Gastroesophageal sphincter (tissue), 4 donors: ENCODE data around the gene SMIM38. TPM values are rescaled to one million over a fixed set of nuclear protein-coding genes. Genes with fewer than 3 reads are reported as not detected.

Experiments
- ATAC-seq: fragments of 150-250 bp; one replicate; pipeline ENCODE4 v1.9.1; 2016; ENCODE audit warnings: mild to moderate bottlenecking, moderate library complexity
- H3K27ac ChIP-seq, 4 donors: fragments of 200-600 bp; sonication (generic) in 3 of 4; 1 replicate in 3 of 4; 2 replicates in 1 of 4; pipeline ENCODE4 v1.5.1; 2016 to 2019
- H3K27me3 ChIP-seq: fragments of 200-600 bp; sonication (generic); one replicate; pipeline ENCODE4 v1.5.1; 2019
- H3K36me3 ChIP-seq, 2 donors: fragments of 200-600 bp; sonication (generic); one replicate each; pipeline ENCODE4 v1.5.1; 2019; ENCODE audit warnings: control low read depth in 1 of 2
- H3K4me1 ChIP-seq, 3 donors: fragments of 200-600 bp; sonication (generic); 1 replicate in 2 of 3; 2 replicates in 1 of 3; pipeline ENCODE4 v1.5.1; 2016 to 2019; ENCODE audit warnings: control low read depth in 2 of 3
- H3K4me3 ChIP-seq, 2 donors: fragments of 200-600 bp; sonication (generic); one replicate each; pipeline ENCODE4 v1.5.1; 2019; ENCODE audit warnings: mild to moderate bottlenecking in 1 of 2, moderate library complexity in 1 of 2
- H3K9me3 ChIP-seq, 3 donors: fragments of 200-600 bp; sonication (generic); one replicate each; pipeline ENCODE4 v1.5.1; 2017 to 2019; ENCODE audit warnings: control low read depth in 2 of 3
- CTCF ChIP-seq, 4 experiments: fragments of 200-600 bp in 2 of 4; fragments of 450-650 bp in 2 of 4; sonication (generic) in 1 of 4; IDR thresholded peaks; one replicate each; pipeline ENCODE4 v1.5.1; 2017 to 2019; ENCODE audit warnings: antibody characterized with exemption in 4 of 4, mild to moderate bottlenecking in 2 of 4, moderate library complexity in 2 of 4
- EP300 ChIP-seq: sonication (generic); formaldehyde crosslinking; IDR thresholded peaks from one replicate; pipeline ENCODE4 v1.6.1; 2017; ENCODE audit warnings: antibody characterized with exemption, mild to moderate bottlenecking
- POLR2A ChIP-seq, 2 donors: fragments of 450-650 bp; IDR thresholded peaks; one replicate each; pipeline ENCODE4 v1.6.1; 2017; ENCODE audit warnings: antibody characterized with exemption in 2 of 2, mild to moderate bottlenecking in 2 of 2, moderate library complexity in 1 of 2
- POLR2AphosphoS5 ChIP-seq: sonication (generic); formaldehyde crosslinking; IDR thresholded peaks from one replicate; pipeline ENCODE4 v1.6.1; 2017; ENCODE audit warnings: antibody characterized with exemption
- WGBS, 2 donors: methylation state at CpG; one replicate each; pipeline ENCODE4 v1.1.5; 2018; ENCODE audit warnings: low coverage in 1 of 2; 5-methylcytosine and 5-hydroxymethylcytosine counted together
- total RNA-seq, 4 donors: library from RNA; depleted of rRNA; stranded (reverse); fragments of >200 nt; gene quantifications; one replicate each; pipeline ENCODE4 v1.1.0, GENCODE V29; 2016

The SMIM38 gene
- total RNA-seq, 4 donors from 2014 or later, result 1.2 to 2.3 (median 1.3) TPM

- H3K27ac ChIP-seq, result no peak overlapping the region
- ATAC-seq, result no peak
- no peaks in the 10 kb centered on the region for H3K27me3 ChIP-seq
Measured at GRCh38 chr11:69152733-69153421, 2.9 kb upstream of the SMIM38 start.

GRCh38 chr11:69153661-69154060, 2.1 kb upstream of the SMIM38 start:
- Histone ChIP-seq H3K4me1 (peaks cover 0 to 40% (median 0%) of the 10 kb centered on the region in 3 donors), H3K4me3 (no peak overlapping the region), H3K9me3 (no peaks in the 10 kb centered on the region), H3K27me3 (no peaks in the 10 kb centered on the region), H3K27ac (no peak overlapping the region), H3K36me3 (peaks cover 0 to 21% of the 10 kb centered on the region in 2 donors)
- TF ChIP-seq POLR2AphosphoS5, result no peak
- TF ChIP-seq CTCF (IDR thresholded peaks at IDR 0.05), result no peak
- TF ChIP-seq POLR2A (IDR thresholded peaks at IDR 0.05), result no peak
- TF ChIP-seq EP300, result no peak
- 51 to 62% methylated on average over 3 to 4 of the region's 7 CpGs for WGBS, 2 donors
- ATAC-seq, result no peak

More at GRCh38 chr11:69152733-69153421, 2.9 kb upstream of the SMIM38 start:
- H3K4me1 ChIP-seq, result peaks cover 0 to 33% (median 0%) of the 10 kb centered on the region in 3 donors
- TF ChIP-seq POLR2AphosphoS5 (no peak), POLR2A (IDR thresholded peaks at IDR 0.05) (no peak), CTCF (IDR thresholded peaks at IDR 0.05) (no peak)
- peaks cover 0 to 28% of the 10 kb centered on the region in 2 donors for H3K36me3 ChIP-seq
- 76 to 78% methylated on average over 20 to 23 of the region's 23 CpGs for WGBS, 2 donors
- H3K4me3 ChIP-seq, result no peak overlapping the region
- no peaks in the 10 kb centered on the region for H3K9me3 ChIP-seq

- H3K4me1 ChIP-seq, result peaks cover 0 to 40% (median 0%) of the 10 kb centered on the region in 3 donors
- no peak overlapping the region for H3K27ac ChIP-seq
- no peak for ATAC-seq
- no peak for TF ChIP-seq POLR2A (IDR thresholded peaks at IDR 0.05)
- TF ChIP-seq CTCF (IDR thresholded peaks at IDR 0.05), result no peak
- no peak for TF ChIP-seq POLR2AphosphoS5
- no peak for TF ChIP-seq EP300
- H3K27me3 ChIP-seq, result no peaks in the 10 kb centered on the region
- H3K4me3 ChIP-seq, result no peak overlapping the region
- WGBS, 2 donors, result 95% methylated on average over 3 of the region's 21 CpGs; no CpG with 5 or more reads in 1 of the 2 donors
- peaks cover 0 to 14% of the 10 kb centered on the region in 2 donors for H3K36me3 ChIP-seq
- H3K9me3 ChIP-seq, result no peaks in the 10 kb centered on the region
Measured at GRCh38 chr11:69154211-69154913, 1.4 kb upstream of the SMIM38 start.

- Histone ChIP-seq H3K9me3 (no peaks in the 10 kb centered on the region), H3K27ac (no peak overlapping the region), H3K36me3 (peaks cover 0 to 9% of the 10 kb centered on the region in 2 donors), H3K27me3 (no peaks in the 10 kb centered on the region), H3K4me1 (peaks cover 0 to 40% (median 0%) of the 10 kb centered on the region in 3 donors), H3K4me3 (no peak overlapping the region)
- no peak for ATAC-seq
- TF ChIP-seq POLR2AphosphoS5, result no peak
- no peak for TF ChIP-seq EP300
- no peak for TF ChIP-seq CTCF (IDR thresholded peaks at IDR 0.05)
- TF ChIP-seq POLR2A (IDR thresholded peaks at IDR 0.05), result no peak
- no CpG with 5 or more reads among the region's 10 CpGs for WGBS, 2 donors
Measured at GRCh38 chr11:69154938-69155301, 815 bp upstream of the SMIM38 start.
